ENCODE data around the gene ZNF436.

Gene ZNF436

DNA sequence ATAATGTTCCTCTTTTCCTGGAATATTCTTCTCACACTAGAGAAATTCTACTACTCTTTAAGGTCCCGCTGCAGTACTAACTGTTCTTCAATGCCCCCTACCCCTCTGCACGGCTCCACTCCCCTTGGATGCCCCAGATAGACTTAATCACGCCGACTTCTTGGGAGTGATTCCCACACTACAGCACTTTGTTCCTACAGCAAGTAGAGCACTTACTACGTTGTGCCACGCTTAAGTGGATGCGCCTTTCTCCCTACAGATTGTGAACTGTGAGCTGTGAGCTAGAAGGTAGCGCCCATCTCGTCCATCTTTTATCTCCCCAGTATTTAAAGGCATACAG is 2.2 kb downstream of the ZNF436 start:
- no peak for DNase-seq (ENCODE audit: low read depth in 2 of 3, low spot score in 2 of 3)

DNA sequence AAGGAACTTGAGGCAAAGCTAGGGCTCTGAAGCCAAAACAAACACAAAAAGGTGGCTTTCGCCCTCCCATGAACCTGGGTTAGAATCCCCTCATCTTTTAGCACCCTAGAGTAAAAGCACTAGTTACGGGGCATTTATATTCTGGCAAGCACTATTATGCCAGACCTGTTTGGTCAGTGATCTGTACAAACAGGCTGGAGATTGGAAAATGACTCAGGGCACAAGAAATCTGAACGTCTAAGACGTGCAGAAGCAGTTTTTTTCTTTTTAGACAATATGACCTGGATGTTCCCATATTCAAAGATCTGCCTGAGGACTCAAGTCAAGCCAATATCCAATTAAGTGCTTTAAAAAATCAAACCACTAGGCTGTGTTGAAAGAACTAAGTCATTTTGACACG is 3.0 kb downstream of the ZNF436 start:
- DNase-seq (ENCODE audit: low read depth in 2 of 3, low spot score in 2 of 3), result no peak

DNA sequence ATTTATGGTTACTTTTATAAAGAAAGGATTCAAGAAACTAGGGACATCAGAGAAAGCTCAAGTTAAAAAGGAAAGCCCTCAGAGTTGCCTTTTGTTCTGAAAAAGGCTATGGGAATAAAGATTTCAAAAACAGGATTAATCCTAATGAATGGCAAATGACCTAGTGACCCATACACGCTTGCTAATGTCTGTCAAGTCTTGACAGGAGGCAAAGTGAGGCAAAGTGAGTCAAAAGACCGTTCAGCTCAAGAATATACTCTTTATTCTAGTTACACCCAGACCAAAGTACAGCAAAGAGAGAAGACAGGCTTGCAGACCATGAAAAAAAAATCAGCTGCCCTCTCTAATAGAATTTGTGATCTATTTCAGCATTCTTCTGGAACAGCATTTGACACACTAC is 3.5 kb downstream of the ZNF436 start:
- DNase-seq (ENCODE audit: low read depth in 2 of 3, low spot score in 2 of 3), result no peak

DNA sequence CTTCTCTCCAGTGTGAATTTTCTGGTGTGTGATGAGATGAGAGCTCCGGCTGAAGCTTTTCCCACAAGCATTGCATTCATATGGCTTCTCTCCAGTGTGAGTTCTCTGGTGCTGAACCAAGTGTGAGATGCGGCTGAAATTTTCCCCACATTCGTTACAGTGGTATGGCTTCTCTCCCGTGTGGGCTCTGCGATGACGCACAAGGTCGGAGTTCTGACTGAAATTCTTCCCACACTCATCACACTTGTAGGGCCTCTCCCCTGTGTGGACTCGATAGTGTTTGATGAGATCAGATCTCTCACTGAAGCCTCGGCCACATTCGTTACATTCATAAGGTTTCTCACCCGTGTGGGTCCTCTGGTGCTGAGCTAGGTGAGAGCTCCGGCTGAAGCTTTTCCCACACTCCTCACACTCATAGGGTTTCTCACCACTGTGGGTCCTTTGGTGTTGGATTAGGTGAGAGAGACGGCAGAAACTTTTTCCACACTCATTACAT is 7.4 kb downstream of the ZNF436 start:
- DNase-seq (ENCODE audit: low read depth in 2 of 3, low spot score in 2 of 3), result no peak

DNA sequence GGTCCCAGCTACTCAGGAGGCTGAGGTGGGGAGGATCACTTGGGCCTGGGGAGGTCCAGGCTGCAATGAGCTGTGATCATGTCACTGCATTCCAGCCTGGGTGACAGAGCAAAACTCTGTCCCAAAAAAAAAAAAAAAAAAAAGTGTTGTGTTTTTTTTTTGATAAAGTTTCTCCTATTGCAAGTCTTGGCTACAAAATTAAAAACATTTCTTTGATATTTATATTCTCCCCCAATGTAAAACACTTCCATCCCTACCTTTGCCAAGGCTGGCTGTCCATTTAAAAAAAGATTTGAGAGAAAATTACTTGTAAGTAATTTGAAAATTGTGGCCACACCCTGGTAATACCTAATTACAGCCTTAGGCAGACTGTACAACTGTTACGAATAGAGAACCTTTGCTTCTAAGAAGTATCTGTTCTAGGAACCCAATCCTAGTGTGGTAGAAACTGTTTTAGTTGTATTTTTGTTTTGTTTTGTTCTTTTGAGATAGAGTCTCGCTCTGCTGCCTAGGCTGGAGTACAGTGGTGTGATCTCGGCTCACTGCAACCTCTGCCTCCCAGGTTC is 11.2 kb downstream of the ZNF436 start:
- DNase-seq (ENCODE audit: low read depth in 2 of 3, low spot score in 2 of 3), result no peak

DNA sequence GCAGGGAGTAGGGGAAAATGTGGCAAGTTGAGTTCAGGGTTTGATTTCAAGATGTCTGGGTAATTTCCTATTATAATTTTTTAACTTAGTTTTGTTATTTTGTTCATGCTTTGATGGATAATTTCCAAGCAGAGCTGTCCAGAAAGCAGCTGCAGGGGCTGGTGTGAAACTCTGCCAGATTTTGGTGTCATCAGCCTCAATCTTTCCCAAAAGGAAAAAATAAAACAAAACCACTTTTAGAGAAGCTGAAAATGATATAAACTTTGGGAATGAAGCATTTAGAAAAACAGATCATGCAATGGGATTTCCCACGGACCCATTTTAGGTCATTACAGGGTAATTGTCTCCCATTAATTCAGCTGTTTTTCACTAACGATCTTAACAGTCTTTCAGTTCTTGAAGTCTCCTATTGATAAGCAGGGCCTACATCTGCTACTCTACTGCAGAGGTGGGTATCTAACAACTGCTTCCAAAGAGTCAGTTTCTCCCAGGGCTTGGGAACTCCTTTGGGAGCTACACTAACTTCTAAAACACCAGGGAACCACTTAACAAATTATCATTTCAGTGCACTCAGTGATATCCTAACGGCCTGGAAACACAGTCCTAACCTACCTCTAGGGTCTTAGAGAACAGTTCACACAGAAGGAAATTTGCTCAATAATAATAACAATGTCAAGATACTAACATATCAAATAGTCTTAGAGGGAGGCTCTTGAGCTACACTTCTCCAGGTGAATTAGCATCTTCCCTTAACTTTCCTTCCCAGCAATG is 12.3 kb downstream of the ZNF436 start:
- DNase-seq (ENCODE audit: low read depth in 2 of 3, low spot score in 2 of 3), result no peak

DNA sequence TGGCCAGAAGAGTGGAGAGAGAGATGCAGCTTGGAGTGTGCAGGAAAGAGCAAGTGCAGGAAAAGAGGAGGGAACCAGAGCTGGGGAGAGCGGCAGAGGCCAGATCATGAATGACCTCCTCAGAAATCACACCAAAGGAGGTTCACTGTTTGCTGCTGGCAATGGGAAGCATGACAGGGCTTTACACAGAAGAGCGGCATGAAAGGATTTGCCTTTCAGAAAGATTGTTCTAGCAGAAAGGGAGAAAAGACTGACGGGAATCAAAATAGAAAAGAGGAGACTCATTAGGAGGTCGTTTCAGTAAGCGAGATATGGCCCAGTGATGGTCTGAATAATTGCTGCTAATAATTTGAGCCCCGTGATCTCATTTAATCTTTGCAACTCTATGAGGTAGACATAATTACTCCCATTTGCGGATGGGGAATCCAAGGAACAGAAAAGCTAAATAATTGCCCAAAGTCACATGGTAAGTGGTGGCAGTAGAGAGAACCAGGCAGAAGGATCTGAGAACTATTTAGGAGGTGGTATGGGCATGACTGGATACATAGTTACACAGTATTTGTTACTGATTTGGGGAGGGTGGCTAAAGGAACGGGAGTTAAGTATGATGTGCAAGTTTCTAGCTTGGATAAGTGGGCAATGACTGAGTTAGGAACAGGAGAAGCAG is 13.0 kb downstream of the ZNF436 start:
- no peak for DNase-seq (ENCODE audit: low read depth in 2 of 3, low spot score in 2 of 3)

DNA sequence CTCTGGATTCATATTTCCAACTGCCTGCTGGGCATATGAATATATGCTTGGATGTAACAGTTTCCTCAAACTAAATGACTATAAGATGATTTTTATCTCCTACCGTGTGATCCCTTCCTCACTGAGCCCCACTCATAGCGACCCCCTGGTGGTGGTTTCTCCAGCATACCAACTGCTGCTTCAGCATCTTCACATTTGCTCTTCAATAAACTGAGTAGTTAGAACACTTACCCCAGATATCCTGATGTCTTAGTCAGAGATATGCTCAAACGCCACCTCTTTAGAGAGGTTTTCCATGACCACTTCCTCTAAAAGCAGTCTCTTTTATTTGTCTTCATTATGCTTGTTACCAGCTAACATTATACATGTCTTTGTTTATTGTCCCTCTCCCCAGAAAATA is 15.4 kb downstream of the ZNF436 start:
- no peak for DNase-seq (ENCODE audit: low read depth in 2 of 3, low spot score in 2 of 3)

DNA sequence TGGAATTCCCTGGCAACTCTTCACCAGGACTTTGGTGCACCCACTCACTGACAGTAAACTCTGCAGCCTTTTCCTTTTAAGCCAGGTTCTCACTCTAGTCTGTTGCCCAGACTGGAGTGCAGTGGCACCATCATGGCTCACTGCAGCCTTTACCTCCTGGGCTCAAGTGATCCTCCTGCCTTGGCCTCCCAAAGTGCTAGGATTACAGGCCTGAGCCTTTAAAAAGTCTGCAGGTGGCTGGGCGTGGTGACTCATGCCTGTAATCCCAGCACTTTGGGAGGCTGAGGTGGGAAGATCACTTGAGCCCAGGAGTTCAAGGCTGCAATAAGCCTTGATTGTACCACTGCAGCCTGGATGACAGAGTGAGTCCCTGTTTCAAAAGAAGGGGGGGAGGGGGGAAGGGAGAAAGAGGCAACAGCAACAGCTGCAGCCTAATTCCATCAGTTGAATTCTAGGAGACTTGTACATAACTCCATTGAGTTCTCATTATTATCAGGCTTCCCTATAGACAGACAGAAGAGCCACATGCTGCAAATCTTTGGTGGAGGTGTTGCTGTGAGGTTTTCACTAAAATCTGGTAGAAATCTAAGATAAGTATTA is 17.4 kb downstream of the ZNF436 start:
- DNase-seq (ENCODE audit: low read depth in 2 of 3, low spot score in 2 of 3), result no peak

DNA sequence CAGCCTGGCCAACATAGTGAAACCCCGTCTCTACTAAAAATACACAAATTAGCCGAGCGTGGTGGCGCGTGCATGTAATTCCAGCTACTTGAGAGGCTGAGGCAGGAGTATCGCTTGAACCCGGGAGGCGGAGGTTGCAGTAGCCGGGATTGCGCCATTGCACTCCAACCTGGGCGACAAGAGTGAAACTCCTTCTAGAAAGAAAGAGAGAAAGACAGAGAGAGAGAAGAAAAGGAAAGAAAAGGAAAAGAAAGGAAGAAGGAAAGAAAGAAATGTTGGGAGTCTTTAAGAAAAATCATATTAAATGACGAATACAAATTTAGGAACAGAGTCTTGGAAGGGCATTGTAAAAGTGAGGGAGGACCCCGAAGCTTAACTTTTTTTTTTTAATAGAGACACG is 23.7 kb downstream of the ZNF436 start:
- no peak for DNase-seq (ENCODE audit: low read depth in 2 of 3, low spot score in 2 of 3)

DNA sequence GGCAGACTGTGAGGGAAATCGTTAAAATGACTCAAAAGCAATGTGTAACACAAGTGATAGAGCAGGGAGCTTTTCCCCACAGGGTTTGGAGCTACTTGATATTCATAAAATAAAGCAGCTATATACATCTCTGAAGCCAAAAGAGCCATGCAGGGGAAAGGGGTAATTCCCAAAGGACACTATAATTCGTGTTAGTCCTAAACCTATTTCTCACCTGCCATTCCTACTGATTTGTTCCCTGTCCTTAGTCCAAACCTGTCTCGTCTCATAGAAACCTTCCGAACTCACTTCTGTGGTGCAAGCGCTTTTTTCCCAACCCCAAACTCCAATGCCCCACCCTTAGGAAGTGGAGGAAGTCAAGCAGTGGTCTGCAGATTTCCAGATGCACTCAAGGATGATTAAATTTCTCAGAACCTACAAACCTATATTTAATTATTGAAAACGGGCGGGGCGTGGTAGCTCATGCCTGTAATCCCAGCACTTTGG is 24.6 kb downstream of the ZNF436 start:
- DNase-seq (ENCODE audit: low read depth in 2 of 3, low spot score in 2 of 3), result no peak

DNA sequence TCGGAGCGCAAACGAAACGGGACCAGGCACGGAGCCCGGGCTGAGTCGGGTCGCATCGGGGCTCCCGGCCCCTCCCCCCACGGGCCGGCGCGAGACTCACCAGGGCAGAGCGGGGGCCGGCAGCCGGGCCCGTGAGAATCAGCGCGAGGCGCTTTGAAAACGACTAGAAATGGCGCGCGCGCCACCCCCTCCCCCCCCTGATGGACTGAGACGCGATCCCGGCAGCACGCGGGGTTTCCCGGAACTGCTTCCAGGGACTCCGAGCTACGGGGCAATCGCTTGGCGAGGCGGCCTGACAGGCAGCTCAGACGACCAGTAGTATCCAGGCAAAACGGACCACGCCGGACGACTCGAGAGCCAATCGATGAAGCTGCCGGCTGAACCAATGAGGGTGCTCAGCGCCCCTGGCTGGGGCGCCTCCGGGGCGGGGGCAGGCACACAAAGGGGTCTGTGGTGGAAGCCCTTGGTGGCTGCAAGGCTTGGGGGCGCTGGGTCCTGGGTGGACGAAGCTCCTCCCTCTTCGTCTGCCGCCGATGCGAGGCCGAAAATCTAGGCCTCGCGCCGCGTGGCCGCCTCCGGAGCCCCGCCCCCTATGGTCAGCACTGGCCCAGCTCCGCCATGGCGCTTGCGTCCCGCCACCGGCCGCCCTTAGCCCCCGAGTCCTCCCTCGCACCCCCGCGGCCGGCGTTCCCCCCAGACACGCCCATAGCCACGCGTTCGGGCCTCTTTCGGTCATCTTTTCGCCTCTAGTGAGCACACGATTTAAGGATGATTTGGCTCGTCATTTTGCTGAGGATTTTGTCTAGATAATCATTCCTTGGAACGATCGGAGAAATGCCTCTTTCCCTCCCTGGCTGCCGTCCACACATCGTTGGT is 25.3 kb downstream of the ZNF436 start, which contains the start of gene HNRNPR:
Gene HNRNPR, minus strand, starts transcription at position 174 of the 876 bp plus-strand sequence. CDS start 3,276 bp downstream, outside the sequence.
- peak; percentile 95 to 98 (median 97) for DNase-seq (ENCODE audit: low read depth in 2 of 3, low spot score in 2 of 3)

DNA sequence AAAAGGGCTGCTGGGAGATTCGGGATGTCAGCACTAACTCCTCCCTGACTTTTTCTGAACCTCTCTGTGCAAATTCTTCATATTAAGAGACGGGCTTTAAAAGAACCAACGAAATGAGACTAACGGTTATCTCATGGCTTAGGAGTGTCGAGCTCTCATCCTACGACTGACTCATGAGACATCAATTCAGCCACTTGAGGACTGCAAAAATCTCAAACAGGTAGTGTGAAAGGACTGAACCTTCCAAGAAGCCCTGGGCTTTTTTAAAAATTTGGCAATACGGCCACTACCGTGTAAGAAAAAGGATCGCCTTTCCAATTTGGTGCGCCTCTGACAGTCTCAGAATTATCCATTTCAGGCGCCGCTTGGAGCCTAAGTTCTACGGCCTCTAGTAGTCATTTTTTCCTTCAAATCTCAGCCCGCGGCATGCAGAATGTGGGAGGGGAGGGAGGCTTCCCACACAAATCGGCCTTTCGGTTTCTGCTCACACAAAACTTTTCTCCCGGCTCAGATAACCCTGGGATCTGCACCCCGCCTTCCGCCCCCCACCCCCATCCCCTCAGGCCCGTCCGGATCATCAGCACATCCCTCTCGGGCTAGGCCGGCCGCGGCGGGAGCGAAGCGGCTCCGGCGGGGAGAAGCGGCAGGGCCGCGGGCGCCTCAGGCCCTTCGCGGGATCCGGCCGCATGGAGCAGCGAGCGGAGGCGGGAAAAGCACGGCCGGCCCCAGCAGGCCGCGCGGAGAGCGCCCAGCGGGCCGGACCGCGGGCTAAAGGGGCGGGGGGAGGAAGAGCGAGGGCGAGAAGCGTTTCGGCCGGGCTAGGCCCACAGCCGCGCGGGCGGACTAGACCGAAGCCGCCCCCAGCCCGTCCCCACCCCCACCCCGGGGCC is 26.2 kb downstream of the ZNF436 start:
- DNase-seq (ENCODE audit: low read depth in 2 of 3, low spot score in 2 of 3), result peak; percentile 36 to 40 (median 37)

DNA sequence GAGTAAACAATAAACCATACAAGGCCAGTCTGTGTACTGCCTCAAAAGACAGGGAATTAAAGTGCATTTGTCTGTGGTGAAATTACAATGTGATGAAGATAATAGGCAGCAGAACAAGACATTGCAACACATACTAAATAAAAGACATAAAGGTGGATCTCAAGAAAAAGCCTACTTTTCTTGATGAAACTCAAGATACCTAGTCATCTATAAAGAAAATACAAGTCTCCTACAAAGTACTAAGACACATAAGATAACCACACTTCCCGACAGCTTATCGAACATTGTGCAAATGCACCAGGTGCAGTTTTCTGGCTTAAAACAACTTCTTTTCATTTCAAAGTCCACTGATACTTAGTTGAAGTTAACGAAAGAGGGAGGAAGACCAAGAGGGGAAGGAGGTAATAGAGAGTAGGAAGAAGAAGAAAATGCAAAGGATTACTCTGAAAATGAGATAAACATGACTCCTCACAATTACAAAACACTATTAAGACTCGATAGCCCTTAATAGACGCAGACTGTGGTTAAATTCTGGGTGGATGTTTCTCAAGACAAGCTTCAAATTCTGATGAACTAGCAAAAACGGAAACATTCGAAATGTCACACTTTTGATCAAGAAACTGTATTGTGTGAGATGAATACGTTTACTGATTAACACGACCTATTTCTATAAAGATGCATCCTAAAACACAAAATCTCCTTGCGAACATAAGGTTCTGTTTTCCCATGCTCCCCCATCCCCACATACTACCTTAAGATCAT is 27.5 kb downstream of the ZNF436 start:
- no peak for DNase-seq (ENCODE audit: low read depth in 2 of 3, low spot score in 2 of 3)

DNA sequence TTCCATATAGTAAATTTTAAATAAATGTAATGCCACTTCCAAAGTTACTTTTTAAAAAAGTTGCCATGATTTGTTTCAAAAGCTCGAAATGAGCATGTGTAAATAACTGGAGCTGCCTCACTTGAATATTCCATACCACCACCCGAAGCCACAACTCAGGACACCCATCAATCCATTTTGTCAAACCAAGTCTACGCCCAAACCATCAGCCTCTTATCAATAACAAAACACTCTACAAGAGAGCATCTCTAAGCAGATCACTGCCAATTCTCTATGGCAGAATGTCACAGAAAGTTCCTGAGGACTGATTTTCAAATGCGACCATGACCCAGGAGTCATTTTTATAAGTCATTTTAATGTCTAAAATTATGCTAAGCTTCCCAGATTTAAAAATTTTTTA is 30.0 kb downstream of the ZNF436 start:
- DNase-seq (ENCODE audit: low read depth in 2 of 3, low spot score in 2 of 3), result no peak

DNA sequence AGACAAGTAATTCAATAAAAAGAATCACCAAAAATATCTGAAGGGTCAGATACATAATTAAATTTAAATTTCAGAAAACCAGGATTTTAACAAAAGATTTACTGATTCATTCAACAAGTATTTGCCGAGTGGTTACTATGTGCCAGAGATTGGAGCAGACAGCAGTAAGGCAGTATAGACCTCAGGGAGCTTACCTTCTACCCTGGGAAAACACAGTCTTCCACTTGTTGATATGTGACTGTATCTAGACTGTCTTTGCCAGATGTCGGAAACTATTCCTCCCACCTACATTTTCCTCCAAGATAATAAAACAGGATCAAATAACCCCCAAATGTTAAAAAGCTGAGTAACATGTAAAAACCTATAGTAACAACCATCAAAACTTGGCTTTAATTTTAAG is 31.8 kb downstream of the ZNF436 start:
- no peak for DNase-seq (ENCODE audit: low read depth in 2 of 3, low spot score in 2 of 3)

DNA sequence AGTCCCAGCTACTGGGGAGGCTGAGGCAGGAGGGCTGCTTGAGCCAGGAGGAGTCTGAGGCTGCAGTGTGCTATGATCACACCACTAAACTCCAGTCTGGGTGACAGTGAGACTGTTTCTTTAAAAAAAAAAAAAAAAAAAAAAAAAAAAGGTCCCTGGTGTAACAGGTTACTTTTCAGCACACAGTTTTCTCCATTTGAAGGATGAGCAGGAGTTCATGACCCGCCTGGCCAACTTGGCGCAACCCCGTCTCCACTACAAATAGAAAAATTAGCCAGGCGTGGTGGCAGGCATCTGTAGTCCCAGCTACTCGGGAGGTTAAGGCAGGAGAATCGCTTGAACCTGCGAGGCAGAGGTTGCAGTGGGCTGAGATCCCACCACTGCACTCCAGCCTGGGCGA is 37.9 kb downstream of the ZNF436 start:
- no peak for DNase-seq (ENCODE audit: low read depth in 2 of 3, low spot score in 2 of 3)

DNA sequence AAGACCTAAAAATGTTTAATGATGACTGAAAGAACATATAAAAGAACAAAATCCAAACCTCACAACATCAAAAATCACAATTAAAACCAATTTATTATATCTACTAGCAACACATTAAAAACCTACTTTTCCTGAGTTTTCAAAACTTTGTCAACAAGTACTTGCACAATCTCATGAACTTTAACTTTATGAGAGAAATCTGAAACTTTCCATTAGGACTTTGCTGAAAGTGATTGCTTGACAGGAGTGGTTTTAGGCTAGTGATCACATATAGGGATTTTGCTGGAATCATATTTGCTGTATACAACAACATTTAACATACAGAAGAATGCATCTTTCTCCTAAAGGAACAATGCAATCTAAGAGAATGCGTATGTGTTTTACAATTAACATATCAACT is 38.8 kb downstream of the ZNF436 start:
- no peak for DNase-seq (ENCODE audit: low read depth in 2 of 3, low spot score in 2 of 3)

DNA sequence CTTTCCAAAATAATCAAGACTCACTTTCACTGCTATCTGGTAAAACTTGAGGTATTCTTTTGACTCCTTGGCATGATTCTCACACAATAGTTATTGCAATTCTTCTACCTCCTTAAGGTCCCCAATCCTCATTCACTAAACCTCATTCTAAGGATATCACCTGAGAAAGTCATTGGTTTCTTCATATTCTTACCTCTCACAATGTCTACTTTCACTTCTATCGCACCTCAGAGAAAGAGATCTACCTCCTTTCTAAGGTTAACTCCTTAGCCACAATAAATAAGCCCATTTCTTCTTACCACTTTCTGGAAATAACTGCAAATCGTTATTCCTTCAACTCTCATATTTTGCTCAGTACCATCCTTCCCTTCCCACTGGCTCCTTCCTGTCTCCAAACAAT is 44.2 kb downstream of the ZNF436 start:
- DNase-seq (ENCODE audit: low read depth in 2 of 3, low spot score in 2 of 3), result no peak
